Measurements from ENCODE around the gene ELAVL1.
"Not testable (repeated sequence)": the region's sequence is repeated elsewhere in the genome, so short reads cannot be mapped to it uniquely, and the experiment has no call there.

DNA sequence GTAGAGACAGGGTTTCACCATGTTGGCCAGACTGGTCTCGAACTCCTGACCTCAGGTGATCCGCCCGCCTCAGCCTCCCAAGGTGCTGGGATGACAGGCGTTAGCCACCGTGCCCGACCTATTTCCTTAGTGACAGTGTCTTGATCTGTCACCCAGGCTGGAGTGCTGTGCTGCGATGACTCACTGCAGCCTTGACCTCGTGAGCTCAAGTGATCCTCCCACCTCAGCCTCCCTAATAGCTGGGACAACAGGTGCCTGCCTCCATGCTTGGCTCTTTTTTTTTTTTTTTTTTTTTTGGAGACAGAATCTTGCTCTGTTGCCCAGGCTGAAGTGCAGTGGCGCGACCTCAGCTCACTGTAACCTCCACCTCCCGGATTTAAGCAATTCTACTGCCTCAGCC lies 75.4 kb downstream of the ELAVL1 start:
- not testable (repeated sequence) for TF ChIP-seq ZNF780A (CRISPR knock-in tag; IDR thresholded peaks at IDR 0.05); PCBP1 (IDR thresholded peaks at IDR 0.05; ENCODE audit: low read depth, low read length, poor library complexity, severe bottlenecking); SAP30 (IDR thresholded peaks at IDR 0.05; ENCODE audit: borderline replicate concordance, insufficient read depth, low read depth, low read length, poor library complexity, severe bottlenecking); RFX5 (IDR thresholded peaks at IDR 0.05; ENCODE audit: low read depth, low read length)
